ENCODE measurements around the gene CYSRT1.

CYSRT1 gene

DNA sequence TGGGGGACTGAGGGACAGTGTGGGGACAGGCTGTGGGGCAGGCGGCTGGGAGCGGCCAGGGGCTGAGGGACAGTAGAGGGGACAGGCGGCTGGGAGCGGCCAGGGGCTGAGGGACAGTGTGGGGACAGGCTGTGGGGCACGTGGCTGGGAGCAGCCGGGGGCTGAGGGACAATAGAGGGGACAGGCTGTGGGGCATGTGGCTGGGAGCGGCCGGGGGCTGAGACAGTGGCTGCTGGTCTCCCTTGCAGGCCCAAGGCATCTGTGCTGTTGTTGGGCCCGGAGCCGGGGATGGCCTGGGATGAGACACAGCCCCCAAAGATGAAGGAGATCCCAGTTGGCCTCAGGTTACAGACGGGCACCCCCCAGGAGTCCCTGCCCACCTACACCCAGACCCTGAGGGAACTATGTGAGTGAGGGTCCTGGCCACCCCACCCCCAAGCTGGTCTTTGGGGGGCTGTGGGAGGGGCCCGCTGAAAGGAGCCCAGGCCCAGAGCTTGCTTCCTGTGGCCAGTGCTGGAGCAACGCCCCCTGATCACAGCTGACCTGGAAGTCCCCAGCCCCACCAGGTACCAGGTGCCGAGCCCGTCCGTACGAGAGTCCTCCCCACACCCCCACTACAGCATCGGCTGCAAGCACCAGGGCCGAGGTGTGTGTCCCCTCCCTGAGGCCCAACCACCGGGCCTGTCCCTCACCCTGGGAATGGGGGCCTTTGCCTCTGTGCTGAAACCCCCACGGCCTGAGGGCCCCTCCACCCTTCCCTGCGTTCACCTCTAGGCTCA lies 26.7 kb downstream of the CYSRT1 start:
- no peak for DNase-seq (ENCODE audit: low read depth)
- TF ChIP-seq, protein P1, sequence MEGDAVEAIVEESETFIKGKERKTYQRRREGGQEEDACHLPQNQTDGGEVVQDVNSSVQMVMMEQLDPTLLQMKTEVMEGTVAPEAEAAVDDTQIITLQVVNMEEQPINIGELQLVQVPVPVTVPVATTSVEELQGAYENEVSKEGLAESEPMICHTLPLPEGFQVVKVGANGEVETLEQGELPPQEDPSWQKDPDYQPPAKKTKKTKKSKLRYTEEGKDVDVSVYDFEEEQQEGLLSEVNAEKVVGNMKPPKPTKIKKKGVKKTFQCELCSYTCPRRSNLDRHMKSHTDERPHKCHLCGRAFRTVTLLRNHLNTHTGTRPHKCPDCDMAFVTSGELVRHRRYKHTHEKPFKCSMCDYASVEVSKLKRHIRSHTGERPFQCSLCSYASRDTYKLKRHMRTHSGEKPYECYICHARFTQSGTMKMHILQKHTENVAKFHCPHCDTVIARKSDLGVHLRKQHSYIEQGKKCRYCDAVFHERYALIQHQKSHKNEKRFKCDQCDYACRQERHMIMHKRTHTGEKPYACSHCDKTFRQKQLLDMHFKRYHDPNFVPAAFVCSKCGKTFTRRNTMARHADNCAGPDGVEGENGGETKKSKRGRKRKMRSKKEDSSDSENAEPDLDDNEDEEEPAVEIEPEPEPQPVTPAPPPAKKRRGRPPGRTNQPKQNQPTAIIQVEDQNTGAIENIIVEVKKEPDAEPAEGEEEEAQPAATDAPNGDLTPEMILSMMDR (conservative IDR thresholded peaks at IDR 0.05; ENCODE audit: low read length) = no peak
- no peak overlapping the region for H3K4me3 ChIP-seq (ENCODE audit: low read length)

DNA sequence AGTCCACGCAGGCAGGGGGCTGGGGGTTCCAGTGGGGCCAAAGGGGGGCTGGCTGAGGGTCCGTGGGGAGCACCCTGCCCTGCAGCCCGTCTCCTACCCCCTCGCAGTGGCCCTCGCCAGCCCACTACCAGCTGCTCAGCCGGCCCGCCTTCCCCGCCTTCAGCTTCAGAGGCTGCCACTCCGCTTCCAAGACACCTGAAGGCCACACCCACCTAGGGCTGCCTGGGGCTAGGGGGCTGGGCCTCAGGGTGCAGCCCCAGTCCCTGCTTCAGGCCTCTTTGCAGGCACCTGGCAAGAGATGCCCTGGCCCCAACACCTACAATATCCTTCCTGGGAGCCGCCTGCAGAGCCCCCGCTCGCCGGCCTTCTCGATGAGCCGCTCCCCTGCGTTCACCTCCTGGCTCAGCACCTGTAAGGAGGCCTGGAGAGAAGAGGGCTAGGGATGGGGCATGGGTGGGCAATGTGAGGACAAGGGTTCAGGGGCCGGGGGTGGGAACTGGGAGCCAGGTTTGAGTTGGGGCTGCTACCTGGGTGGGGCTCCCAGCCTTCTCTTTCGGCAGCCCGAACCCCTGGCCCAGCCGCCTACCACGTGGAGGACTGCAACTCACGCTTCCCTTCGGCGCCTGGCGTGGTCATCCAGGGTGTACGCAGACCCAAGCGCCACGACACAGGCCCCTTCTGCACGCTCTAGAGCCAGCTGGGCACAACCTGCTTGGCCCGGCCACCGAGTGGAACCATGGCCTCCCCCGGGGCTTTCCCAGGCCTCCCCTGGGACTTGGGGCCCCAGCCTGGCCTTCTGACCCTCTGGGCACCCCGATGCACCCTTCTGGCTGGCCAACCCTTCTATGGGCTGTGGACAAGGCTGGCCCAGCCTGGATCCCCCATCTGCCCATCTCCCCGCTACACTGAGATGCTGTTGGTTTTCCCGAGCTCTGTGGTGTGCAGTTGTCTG lies 27.9 kb downstream of the CYSRT1 start:
- TF ChIP-seq, protein P1 (conservative IDR thresholded peaks at IDR 0.05; ENCODE audit: low read length) = no peak
- DNase-seq (ENCODE audit: low read depth) = no peak
- H3K4me3 ChIP-seq (ENCODE audit: low read length) = no peak overlapping the region

DNA sequence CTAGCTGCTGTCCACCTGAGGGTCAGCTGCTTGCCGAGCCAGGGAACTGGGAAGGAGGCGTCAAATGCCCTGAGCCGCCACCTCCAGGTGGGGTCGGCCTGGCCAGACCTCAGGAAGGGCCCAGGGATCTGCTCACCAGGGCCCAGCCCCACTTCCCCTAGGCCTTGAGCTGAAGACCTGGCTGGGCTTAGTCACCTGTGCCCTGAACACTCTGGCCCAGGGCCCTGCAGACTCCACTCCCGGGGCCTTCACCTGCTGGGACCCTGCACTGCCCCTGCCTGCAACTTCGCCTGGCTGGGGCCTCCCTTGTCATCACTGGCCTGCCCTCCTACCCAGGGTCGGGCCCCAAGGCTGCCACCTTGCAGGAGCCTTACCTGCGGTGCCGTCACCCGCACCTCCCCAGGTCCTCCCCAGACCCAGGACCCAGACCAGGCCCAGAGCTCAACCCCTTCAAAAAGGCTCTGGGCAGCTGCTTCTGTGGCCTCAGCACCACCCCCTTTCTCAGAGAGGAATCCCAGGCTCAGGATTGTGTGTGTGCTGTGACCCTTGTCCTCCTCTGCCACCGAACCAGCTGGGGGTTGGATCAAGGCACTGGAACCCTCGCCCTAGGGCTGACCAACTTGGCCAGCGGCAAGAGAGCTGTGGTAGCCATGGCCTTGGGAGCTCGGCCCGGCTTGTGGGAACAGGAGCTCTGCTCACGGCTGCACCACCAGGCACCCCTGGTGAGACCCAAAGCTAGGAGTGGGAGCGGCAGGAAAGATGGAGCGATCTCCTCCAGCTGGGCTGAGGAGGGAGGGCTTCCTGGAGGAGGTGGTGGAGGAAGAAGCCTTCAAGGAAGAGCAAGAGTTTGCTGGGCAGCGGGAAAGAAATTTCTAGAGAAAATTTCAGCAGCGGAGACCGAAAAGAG lies 29.0 kb downstream of the CYSRT1 start:
- H3K4me3 ChIP-seq (ENCODE audit: low read length) = peak overlapping the region; percentile 78
- TF ChIP-seq, protein P1 (conservative IDR thresholded peaks at IDR 0.05; ENCODE audit: low read length) = no peak
- no peak for DNase-seq (ENCODE audit: low read depth)

DNA sequence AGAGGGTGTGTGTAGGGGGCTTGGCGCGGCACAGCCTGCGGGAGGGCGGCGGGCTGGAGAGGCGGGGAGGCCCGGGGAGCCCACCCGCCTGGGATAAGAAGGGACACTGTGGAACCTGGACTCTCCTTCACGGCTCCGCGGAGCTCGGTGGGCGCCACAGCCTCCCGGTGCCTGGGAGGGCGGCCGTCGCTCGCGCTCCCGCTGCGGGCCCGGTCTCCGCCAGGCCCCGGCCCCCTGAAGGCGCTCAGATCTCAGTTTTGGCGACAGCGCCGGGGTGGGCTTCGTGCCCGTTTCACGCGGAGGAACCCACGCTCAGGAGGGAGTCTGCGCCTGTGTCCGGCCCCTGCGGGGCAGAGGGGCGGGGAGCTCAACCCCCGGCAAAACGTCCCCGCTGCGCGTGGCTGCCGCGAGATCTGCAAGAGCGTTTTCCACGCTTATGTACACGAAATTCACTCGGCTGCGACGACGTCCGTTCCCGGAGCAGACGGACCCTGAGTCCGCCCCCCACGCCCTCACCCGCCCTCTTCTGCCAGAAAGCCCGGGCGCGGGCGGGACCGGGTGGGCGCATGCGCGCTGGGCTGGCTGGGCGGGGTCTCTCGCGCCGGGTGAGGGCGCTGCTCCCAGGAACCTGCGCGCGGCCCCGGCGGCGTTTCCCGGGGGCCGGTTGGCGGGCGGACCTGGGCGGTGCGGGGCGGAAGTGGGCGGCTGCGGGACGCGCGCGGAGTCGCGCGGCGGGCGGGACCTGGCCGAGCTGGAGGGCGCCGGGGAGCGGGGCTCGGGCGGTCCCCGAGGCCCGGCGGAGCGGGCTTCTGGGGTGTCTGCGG lies 29.9 kb downstream of the CYSRT1 start, which contains the start of gene NELFB:
Gene NELFB, plus strand, starts transcription at position 704 of the 824 bp plus-strand sequence.
- peak; percentile 84 for DNase-seq (ENCODE audit: low read depth)
- H3K4me3 ChIP-seq (ENCODE audit: low read length) = peak within 1 kb of the TSS; percentile 91
- TF ChIP-seq, protein P1 (conservative IDR thresholded peaks at IDR 0.05; ENCODE audit: low read length) = no peak

DNA sequence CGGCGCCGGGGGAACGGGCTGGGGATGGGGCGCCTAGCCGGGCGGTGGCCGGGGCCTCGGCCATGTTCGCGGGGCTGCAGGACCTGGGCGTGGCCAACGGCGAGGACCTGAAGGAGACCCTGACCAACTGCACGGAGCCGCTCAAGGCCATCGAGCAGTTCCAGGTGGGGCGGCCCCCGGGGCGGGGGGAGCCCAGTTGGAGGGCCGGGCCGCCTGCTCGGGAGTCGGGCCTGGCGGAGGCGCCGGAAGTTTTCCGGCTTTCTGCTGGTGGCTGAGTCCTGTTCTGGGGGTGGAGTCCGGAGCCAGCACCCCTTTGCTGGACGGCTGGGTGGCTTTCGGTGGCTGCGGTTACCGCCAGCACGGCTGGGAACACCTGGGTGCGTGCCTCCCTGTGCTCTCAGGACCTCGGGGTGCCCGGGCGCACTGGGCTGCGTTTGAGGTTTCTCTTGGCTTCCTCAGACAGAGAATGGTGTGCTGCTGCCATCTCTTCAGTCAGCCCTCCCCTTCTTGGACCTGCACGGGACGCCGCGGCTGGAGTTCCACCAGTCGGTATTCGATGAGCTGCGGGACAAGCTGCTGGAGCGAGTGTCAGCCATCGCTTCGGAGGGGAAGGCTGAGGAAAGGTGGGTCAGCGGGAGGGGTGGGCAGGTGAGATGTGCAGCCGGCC lies 30.6 kb downstream of the CYSRT1 start:
- peak; percentile 24 for DNase-seq (ENCODE audit: low read depth)
- peak overlapping the region; percentile 91 for H3K4me3 ChIP-seq (ENCODE audit: low read length)
- TF ChIP-seq, protein P1 (conservative IDR thresholded peaks at IDR 0.05; ENCODE audit: low read length) = no peak
